ENCODE data around the gene ELOVL6. TPM values are rescaled to one million over a fixed set of nuclear protein-coding genes. Genes with fewer than 3 reads are reported as not detected.

The ELOVL6 gene
- total RNA-seq, 1 experiment from 2014 or later: 23.5 TPM

DNA sequence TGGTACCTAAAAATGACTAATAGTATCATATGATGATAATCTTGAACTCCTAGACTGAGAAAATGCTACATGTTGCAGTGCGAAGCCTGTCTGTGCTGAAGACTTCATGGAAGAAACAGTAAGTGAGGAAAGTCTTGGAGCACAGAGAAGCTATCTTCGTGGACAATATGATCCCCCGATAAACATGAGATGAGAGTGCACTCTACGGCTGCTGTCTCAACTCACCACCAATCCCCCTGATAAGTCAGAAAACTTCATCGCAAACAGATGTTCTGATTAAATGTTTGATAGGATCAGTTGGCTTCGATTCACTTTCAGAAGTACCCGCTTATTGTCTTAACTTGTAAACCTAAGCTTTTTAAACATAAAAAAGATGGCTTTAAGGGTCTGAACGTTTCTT lies 130.2 kb downstream of the ELOVL6 start:
- H3K27ac Mint-ChIP-seq (ENCODE audit: low read depth, unreplicated experiment): no peak overlapping the region
- no peaks in the 10 kb centered on the region for H3K36me3 Mint-ChIP-seq (ENCODE audit: insufficient read depth, unreplicated experiment)
- no TSS peak for BruUV-seq (replicated peaks)
- DNase-seq (ENCODE audit: unreplicated experiment): no peak
- TF ChIP-seq, protein P1, sequence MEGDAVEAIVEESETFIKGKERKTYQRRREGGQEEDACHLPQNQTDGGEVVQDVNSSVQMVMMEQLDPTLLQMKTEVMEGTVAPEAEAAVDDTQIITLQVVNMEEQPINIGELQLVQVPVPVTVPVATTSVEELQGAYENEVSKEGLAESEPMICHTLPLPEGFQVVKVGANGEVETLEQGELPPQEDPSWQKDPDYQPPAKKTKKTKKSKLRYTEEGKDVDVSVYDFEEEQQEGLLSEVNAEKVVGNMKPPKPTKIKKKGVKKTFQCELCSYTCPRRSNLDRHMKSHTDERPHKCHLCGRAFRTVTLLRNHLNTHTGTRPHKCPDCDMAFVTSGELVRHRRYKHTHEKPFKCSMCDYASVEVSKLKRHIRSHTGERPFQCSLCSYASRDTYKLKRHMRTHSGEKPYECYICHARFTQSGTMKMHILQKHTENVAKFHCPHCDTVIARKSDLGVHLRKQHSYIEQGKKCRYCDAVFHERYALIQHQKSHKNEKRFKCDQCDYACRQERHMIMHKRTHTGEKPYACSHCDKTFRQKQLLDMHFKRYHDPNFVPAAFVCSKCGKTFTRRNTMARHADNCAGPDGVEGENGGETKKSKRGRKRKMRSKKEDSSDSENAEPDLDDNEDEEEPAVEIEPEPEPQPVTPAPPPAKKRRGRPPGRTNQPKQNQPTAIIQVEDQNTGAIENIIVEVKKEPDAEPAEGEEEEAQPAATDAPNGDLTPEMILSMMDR (IDR thresholded peaks at IDR 0.05; ENCODE audit: unreplicated experiment): no peak
- no peak overlapping the region for H3K4me3 Mint-ChIP-seq (ENCODE audit: unreplicated experiment)
- POLR2A ChIA-PET: interaction anchor here (0.6 to 1.6 kb wide), 2 partner anchors 10 to 802 kb away, joined by 3 to 5 read pairs; no protein-coding TSS in a partner anchor
- CTCF ChIA-PET: interaction anchor here (1.2 to 1.3 kb wide), 2 partner anchors 13 to 443 kb away, joined by 3 to 4 read pairs; no protein-coding TSS in a partner anchor
- intact Hi-C loops (cut with micrococcal nuclease): no loop called here
- H3K27me3 Mint-ChIP-seq (ENCODE audit: insufficient read depth, unreplicated experiment): no peaks in the 10 kb centered on the region
- no peaks in the 10 kb centered on the region for H3K4me1 Mint-ChIP-seq (ENCODE audit: insufficient read depth, unreplicated experiment)
- no peaks in the 10 kb centered on the region for H3K9me3 Mint-ChIP-seq (ENCODE audit: unreplicated experiment)

GRCh38 chr4:110064934-110065333 lies 133.5 kb downstream of the ELOVL6 start:
- CTCF ChIA-PET: interaction anchor here (0.6 to 3.4 kb wide), 4 partner anchors 14 to 444 kb away, joined by 3 to 38 read pairs (median 3); no protein-coding TSS in a partner anchor

DNA sequence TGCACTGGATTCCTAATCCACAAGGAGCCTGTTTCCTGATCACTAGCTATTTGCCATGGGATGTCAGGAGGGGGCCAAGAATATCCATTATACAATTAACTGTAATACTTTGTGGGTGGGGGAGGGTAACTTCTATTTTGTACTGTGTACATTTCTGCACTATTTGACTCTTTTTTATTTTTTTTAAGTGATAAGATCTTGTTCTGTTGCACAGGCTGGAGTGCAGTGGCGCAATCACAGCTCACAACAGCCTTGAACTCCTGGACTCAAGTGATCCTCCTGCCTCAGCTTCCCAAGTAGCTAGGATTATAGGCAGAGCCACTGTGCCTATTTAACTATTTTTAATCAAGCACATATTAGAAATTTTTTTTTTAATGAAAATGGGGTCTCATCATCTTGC lies 134.1 kb downstream of the ELOVL6 start:
- TF ChIP-seq, protein P1 (IDR thresholded peaks at IDR 0.05; ENCODE audit: unreplicated experiment): no peak
- Mint-ChIP-seq H3K27ac (ENCODE audit: low read depth, unreplicated experiment) (no peak overlapping the region), H3K9me3 (ENCODE audit: unreplicated experiment) (no peaks in the 10 kb centered on the region), H3K27me3 (ENCODE audit: insufficient read depth, unreplicated experiment) (no peaks in the 10 kb centered on the region), H3K4me1 (ENCODE audit: insufficient read depth, unreplicated experiment) (peaks cover 11% of the 10 kb centered on the region), H3K36me3 (ENCODE audit: insufficient read depth, unreplicated experiment) (no peaks in the 10 kb centered on the region), H3K4me3 (ENCODE audit: unreplicated experiment) (no peak overlapping the region)
- no peak for DNase-seq (ENCODE audit: unreplicated experiment)
- no TSS peak for BruUV-seq (replicated peaks)
- ChIA-PET POLR2A (interaction anchor here (0.8 to 1.6 kb wide), 3 partner anchors 9 to 141 kb away, joined by 3 to 5 read pairs (median 3); no protein-coding TSS in a partner anchor), CTCF (interaction anchor here (0.7 to 3.4 kb wide), 6 partner anchors 14 to 450 kb away, joined by 3 to 38 read pairs (median 3); no protein-coding TSS in a partner anchor)
- intact Hi-C loops (cut with micrococcal nuclease): no loop called here

More at GRCh38 chr4:110064934-110065333, 133.5 kb downstream of the ELOVL6 start:
- no TSS peak for BruUV-seq (replicated peaks)
- no peak overlapping the region for H3K27ac Mint-ChIP-seq (ENCODE audit: low read depth, unreplicated experiment)
- intact Hi-C loops (cut with micrococcal nuclease): no loop called here
- POLR2A ChIA-PET: interaction anchor here (0.8 to 1.6 kb wide), 3 partner anchors 10 to 141 kb away, joined by 3 to 5 read pairs (median 3); no protein-coding TSS in a partner anchor
- no peak for DNase-seq (ENCODE audit: unreplicated experiment)
- TF ChIP-seq, protein P1 (IDR thresholded peaks at IDR 0.05; ENCODE audit: unreplicated experiment): no peak
- H3K9me3 Mint-ChIP-seq (ENCODE audit: unreplicated experiment): no peaks in the 10 kb centered on the region
- no peaks in the 10 kb centered on the region for H3K27me3 Mint-ChIP-seq (ENCODE audit: insufficient read depth, unreplicated experiment)
- no peak overlapping the region for H3K4me3 Mint-ChIP-seq (ENCODE audit: unreplicated experiment)
- peaks cover 5% of the 10 kb centered on the region for H3K4me1 Mint-ChIP-seq (ENCODE audit: insufficient read depth, unreplicated experiment)
- no peaks in the 10 kb centered on the region for H3K36me3 Mint-ChIP-seq (ENCODE audit: insufficient read depth, unreplicated experiment)

- Mint-ChIP-seq H3K4me3 (ENCODE audit: unreplicated experiment) (no peak overlapping the region), H3K4me1 (ENCODE audit: insufficient read depth, unreplicated experiment) (peaks cover 15% of the 10 kb centered on the region), H3K27ac (ENCODE audit: low read depth, unreplicated experiment) (no peak overlapping the region), H3K36me3 (ENCODE audit: insufficient read depth, unreplicated experiment) (peaks cover 6% of the 10 kb centered on the region), H3K27me3 (ENCODE audit: insufficient read depth, unreplicated experiment) (no peaks in the 10 kb centered on the region), H3K9me3 (ENCODE audit: unreplicated experiment) (no peaks in the 10 kb centered on the region)
- CTCF ChIA-PET: interaction anchor here (0.8 kb wide), 1 partner anchor 12 kb away, joined by 5 read pairs; no protein-coding TSS in a partner anchor
- BruUV-seq (replicated peaks): no TSS peak
- POLR2A ChIA-PET: no interaction called here
- intact Hi-C loops (cut with micrococcal nuclease): no loop called here
- TF ChIP-seq, protein P1 (IDR thresholded peaks at IDR 0.05; ENCODE audit: unreplicated experiment): no peak
- DNase-seq (ENCODE audit: unreplicated experiment): no peak
These were observed 136.2 kb downstream of the ELOVL6 start for GRCh38 chr4:110062166-110062565.

Measured in MCF 10A (cell line).